GM12875 (cell line): ENCODE results near the gene PLEKHM2.

ENCODE experiments used
- H3K4me3 ChIP-seq: one replicate; pipeline ENCODE4 v1.5.1; 2011; ENCODE audit warnings: low read depth, low read length, control low read depth
- CTCF ChIP-seq: IDR thresholded peaks from 2 replicates; pipeline ENCODE4 v1.5.1; 2011; ENCODE audit warnings: low read depth, mild to moderate bottlenecking, control low read depth, inconsistent platforms, low read length, moderate library complexity, borderline replicate concordance; ENCODE audit not compliant: insufficient read depth

Gene PLEKHM2

GRCh38 chr1:15684042-15684461 is at the start of gene PLEKHM2:
TSS of gene PLEKHM2 (plus strand) at chr1:15684320. CDS start at chr1:15684559, 239 bp downstream.
- no peak for TF ChIP-seq CTCF
- peak within 1 kb of the TSS; percentile 70 for H3K4me3 ChIP-seq

- H3K4me3 ChIP-seq = no peak overlapping the region
- no peak for TF ChIP-seq CTCF
Measured at GRCh38 chr1:15636436-15636835, 47.7 kb upstream of the PLEKHM2 start.

GRCh38 chr1:15637826-15638225 is 46.3 kb upstream of the PLEKHM2 start:
- no peak for TF ChIP-seq CTCF
- no peak overlapping the region for H3K4me3 ChIP-seq

GRCh38 chr1:15639262-15639661 is 44.9 kb upstream of the PLEKHM2 start:
- no peak for TF ChIP-seq CTCF
- H3K4me3 ChIP-seq = no peak overlapping the region

GRCh38 chr1:15639931-15640330 is 44.2 kb upstream of the PLEKHM2 start:
- no peak for TF ChIP-seq CTCF
- no peak overlapping the region for H3K4me3 ChIP-seq

GRCh38 chr1:15640667-15641066 is 43.5 kb upstream of the PLEKHM2 start:
- no peak for TF ChIP-seq CTCF
- no peak overlapping the region for H3K4me3 ChIP-seq

GRCh38 chr1:15649937-15650336 is 34.2 kb upstream of the PLEKHM2 start:
- H3K4me3 ChIP-seq = no peak overlapping the region
- TF ChIP-seq CTCF = no peak
